Mesendoderm (in vitro differentiated cells): ENCODE data around the gene TVP23A.

Experiments
- DNase-seq: peaks from one replicate; pipeline ENCODE4 v3.0.0; 2013
- H2AK5ac ChIP-seq: 2 replicates; pipeline ENCODE4 v1.6.1; 2013; ENCODE audit warnings: low read length, inconsistent platforms
- H2BK120ac ChIP-seq: 2 replicates; pipeline ENCODE4 v1.6.1; 2013; ENCODE audit warnings: low read depth, mild to moderate bottlenecking, low read length, moderate library complexity, mixed read lengths
- H2BK15ac ChIP-seq: replicated peaks from 2 replicates; pipeline ENCODE4 v1.6.1; 2013; ENCODE audit warnings: low read depth, mild to moderate bottlenecking, moderate library complexity
- H2BK5ac ChIP-seq: 2 replicates; pipeline ENCODE4 v1.6.1; 2013; ENCODE audit warnings: low read length, inconsistent platforms
- H3K18ac ChIP-seq: 2 replicates; pipeline ENCODE4 v1.6.1; 2013; ENCODE audit warnings: mild to moderate bottlenecking, low read length, mixed read lengths
- H3K23ac ChIP-seq: one replicate; pipeline ENCODE4 v1.6.1; 2013; ENCODE audit warnings: low read length
- H3K27ac ChIP-seq: 2 replicates; pipeline ENCODE4 v1.5.1; 2013; ENCODE audit warnings: low read depth, mild to moderate bottlenecking, inconsistent platforms, low read length, moderate library complexity
- H3K27me3 ChIP-seq: 2 replicates; pipeline ENCODE4 v1.6.1; 2013; ENCODE audit warnings: low read length, control low read depth, mild to moderate bottlenecking, inconsistent platforms; ENCODE audit not compliant: insufficient read depth, poor library complexity
- H3K36me3 ChIP-seq: 2 replicates; pipeline ENCODE4 v1.6.1; 2013; ENCODE audit warnings: low read length, inconsistent platforms; ENCODE audit not compliant: control insufficient read depth, insufficient read depth
- H3K4ac ChIP-seq: one replicate; pipeline ENCODE4 v1.6.1; 2013; ENCODE audit warnings: low read depth, mild to moderate bottlenecking, low read length, moderate library complexity
- H3K4me1 ChIP-seq: 2 replicates; pipeline ENCODE4 v1.6.1; 2013; ENCODE audit warnings: low read depth, low read length, inconsistent platforms; ENCODE audit not compliant: control insufficient read depth
- H3K4me2 ChIP-seq: 2 replicates; pipeline ENCODE4 v1.6.1; 2013; ENCODE audit warnings: low read length
- H3K4me3 ChIP-seq: 2 replicates; pipeline ENCODE4 v1.5.1; 2013; ENCODE audit warnings: mild to moderate bottlenecking, low read length
- H3K56ac ChIP-seq: one replicate; pipeline ENCODE4 v1.6.1; 2013; ENCODE audit warnings: low read length
- H3K79me1 ChIP-seq: 2 replicates; pipeline ENCODE4 v1.6.1; 2013; ENCODE audit warnings: low read length, inconsistent platforms
- H3K79me2 ChIP-seq: 2 replicates; pipeline ENCODE4 v1.6.1; 2013; ENCODE audit warnings: mild to moderate bottlenecking, low read length; ENCODE audit not compliant: control insufficient read depth, insufficient read depth
- H3K9ac ChIP-seq: 2 replicates; pipeline ENCODE4 v1.6.1; 2013; ENCODE audit warnings: low read length, inconsistent platforms
- H4K5ac ChIP-seq: one replicate; pipeline ENCODE4 v1.6.1; 2013; ENCODE audit warnings: low read length
- H4K8ac ChIP-seq: one replicate; pipeline ENCODE4 v1.6.1; 2013; ENCODE audit warnings: low read depth, mild to moderate bottlenecking, control low read depth, low read length, moderate library complexity
- WGBS: extraction: QIAGEN DNeasy Blood & Tissue Kit; methylation state at CpG from one replicate; pipeline ENCODE4 v1.1.7; 2013; ENCODE audit warnings: low lambda C conversion rate, missing lambda C conversion rate; ENCODE audit not compliant: insufficient coverage; ENCODE audit errors: extremely low coverage; 5-methylcytosine and 5-hydroxymethylcytosine counted together

The TVP23A gene

DNA sequence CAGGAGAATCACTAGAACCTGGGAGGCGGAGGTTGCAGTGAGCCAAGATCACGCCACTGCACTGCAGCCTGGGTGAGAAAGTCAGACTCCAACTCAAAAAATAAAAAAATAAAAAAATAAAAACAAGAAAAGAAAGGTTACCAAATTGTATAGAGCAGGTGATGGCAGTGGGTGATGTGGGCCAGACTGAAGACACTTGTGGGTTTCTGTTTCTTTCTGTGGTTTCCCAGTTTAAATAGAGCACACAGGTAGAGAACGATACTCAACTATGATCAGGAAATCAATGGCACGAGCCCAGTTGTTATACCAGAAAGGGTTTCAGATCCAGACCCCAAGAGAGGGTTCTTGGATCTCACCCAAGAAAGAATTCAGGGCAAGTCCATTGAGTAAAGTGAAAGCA, 42.3 kb downstream of the TVP23A start:
- H3K36me3 ChIP-seq: no peaks in the 10 kb centered on the region
- no peak overlapping the region for H4K8ac ChIP-seq
- H3K27ac ChIP-seq: no peak overlapping the region
- no peak overlapping the region for H3K4ac ChIP-seq
- no peak overlapping the region for H3K4me3 ChIP-seq
- H3K23ac ChIP-seq: no peak overlapping the region
- H3K4me2 ChIP-seq: no peak overlapping the region
- H2BK5ac ChIP-seq: no peak overlapping the region
- H2AK5ac ChIP-seq: no peak overlapping the region
- H4K5ac ChIP-seq: no peak overlapping the region
- no peak overlapping the region for H3K9ac ChIP-seq
- H2BK120ac ChIP-seq: no peak overlapping the region
- no peak for DNase-seq
- H3K18ac ChIP-seq: no peak overlapping the region
- H2BK15ac ChIP-seq: no peak overlapping the region
- WGBS: no CpG with 5 or more reads among the region's 4 CpGs
- no peaks in the 10 kb centered on the region for H3K27me3 ChIP-seq
- no peaks in the 10 kb centered on the region for H3K4me1 ChIP-seq
- H3K79me1 ChIP-seq: no peaks in the 10 kb centered on the region
- H3K56ac ChIP-seq: no peak overlapping the region
- no peaks in the 10 kb centered on the region for H3K79me2 ChIP-seq

DNA sequence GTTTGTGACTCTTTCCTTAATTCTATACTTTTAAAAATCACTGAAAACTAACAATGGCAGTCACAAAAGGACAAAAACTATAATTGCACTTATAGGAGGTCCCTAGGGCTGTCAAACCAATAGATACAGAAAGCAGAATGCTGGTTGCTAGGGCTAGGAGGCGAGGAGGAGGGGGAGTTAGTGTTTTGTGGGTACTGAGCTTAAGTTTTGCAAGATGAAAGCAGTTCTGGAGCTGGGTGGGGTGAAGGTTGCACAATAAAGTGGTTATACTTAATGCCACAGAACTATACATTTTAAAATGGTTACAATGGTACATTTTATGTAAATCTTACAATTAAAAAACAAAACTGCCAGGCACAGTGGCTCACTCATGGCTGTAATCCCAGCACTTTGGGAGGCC, 47.7 kb downstream of the TVP23A start:
- Histone ChIP-seq H3K4ac (no peak overlapping the region), H2BK15ac (no peak overlapping the region), H2AK5ac (no peak overlapping the region), H3K27ac (no peak overlapping the region), H3K56ac (no peak overlapping the region), H3K23ac (no peak overlapping the region), H3K4me3 (no peak overlapping the region), H3K4me2 (no peak overlapping the region), H4K8ac (no peak overlapping the region), H2BK5ac (no peak overlapping the region), H4K5ac (no peak overlapping the region), H3K18ac (no peak overlapping the region), H3K27me3 (no peaks in the 10 kb centered on the region), H3K36me3 (no peaks in the 10 kb centered on the region), H2BK120ac (no peak overlapping the region), H3K79me2 (no peaks in the 10 kb centered on the region), H3K79me1 (no peaks in the 10 kb centered on the region), H3K4me1 (no peaks in the 10 kb centered on the region), H3K9ac (no peak overlapping the region)
- no peak for DNase-seq
- WGBS: no CpG with 5 or more reads among the region's 1 CpG

DNA sequence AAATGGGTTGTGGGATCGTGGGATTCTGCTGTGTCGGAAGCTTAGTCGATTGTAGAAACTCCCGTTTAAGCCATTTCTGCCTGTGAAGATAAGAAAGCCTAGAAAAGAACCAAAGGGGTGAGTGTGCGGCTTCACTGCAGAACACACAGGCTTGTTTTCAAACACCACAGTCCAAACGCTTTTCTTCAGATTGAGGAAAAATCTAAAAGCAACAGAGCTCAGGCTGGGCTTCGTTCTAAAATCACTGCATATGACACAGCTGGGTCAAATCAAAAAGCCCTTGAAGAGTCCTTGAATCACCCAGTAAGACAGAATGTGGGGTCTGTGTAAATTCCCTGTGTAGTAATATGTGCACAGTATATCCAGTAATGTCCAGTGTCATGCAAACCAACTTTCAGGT, 49.2 kb downstream of the TVP23A start:
- Histone ChIP-seq H3K9ac (no peak overlapping the region), H3K4ac (no peak overlapping the region), H2BK15ac (no peak overlapping the region), H3K4me1 (no peaks in the 10 kb centered on the region), H3K27ac (no peak overlapping the region), H3K23ac (no peak overlapping the region), H3K79me1 (no peaks in the 10 kb centered on the region), H2BK120ac (no peak overlapping the region), H2BK5ac (no peak overlapping the region), H4K5ac (no peak overlapping the region), H3K36me3 (no peaks in the 10 kb centered on the region), H3K4me2 (no peak overlapping the region), H3K56ac (no peak overlapping the region), H4K8ac (no peak overlapping the region), H3K4me3 (no peak overlapping the region), H3K79me2 (no peaks in the 10 kb centered on the region), H2AK5ac (no peak overlapping the region), H3K18ac (no peak overlapping the region), H3K27me3 (no peaks in the 10 kb centered on the region)
- DNase-seq: no peak
- no CpG with 5 or more reads among the region's 7 CpGs for WGBS

DNA sequence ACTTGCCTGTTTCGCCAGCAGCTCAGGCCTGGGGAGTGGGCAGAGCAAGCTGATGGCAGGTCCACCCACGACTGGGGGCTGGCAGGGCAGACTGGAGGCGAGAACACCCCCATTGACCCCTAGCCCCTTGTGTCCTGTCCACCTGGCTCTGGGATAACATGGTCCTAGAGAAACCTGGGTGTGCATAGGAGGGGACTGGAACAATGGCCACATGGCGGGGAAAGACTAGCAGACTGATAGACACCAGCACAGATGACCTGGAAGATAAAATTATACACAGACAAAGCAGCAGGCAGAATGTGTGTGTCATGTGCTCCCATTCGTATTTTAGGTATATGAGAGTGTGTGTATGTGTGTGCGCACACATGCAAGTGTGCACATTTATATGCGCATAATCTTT, 51.5 kb downstream of the TVP23A start:
- H3K4me3 ChIP-seq: no peak overlapping the region
- no peak overlapping the region for H3K4me2 ChIP-seq
- no peak for DNase-seq
- H2AK5ac ChIP-seq: no peak overlapping the region
- H3K27ac ChIP-seq: no peak overlapping the region
- no peak overlapping the region for H2BK15ac ChIP-seq
- no peak overlapping the region for H3K18ac ChIP-seq
- H2BK120ac ChIP-seq: no peak overlapping the region
- no peak overlapping the region for H4K8ac ChIP-seq
- no peak overlapping the region for H3K23ac ChIP-seq
- no peak overlapping the region for H3K56ac ChIP-seq
- no CpG with 5 or more reads among the region's 7 CpGs for WGBS
- peaks cover 2% of the 10 kb centered on the region for H3K36me3 ChIP-seq
- H3K79me2 ChIP-seq: no peaks in the 10 kb centered on the region
- H3K4ac ChIP-seq: no peak overlapping the region
- no peak overlapping the region for H4K5ac ChIP-seq
- no peaks in the 10 kb centered on the region for H3K79me1 ChIP-seq
- H3K27me3 ChIP-seq: no peaks in the 10 kb centered on the region
- H2BK5ac ChIP-seq: no peak overlapping the region
- H3K9ac ChIP-seq: no peak overlapping the region
- no peaks in the 10 kb centered on the region for H3K4me1 ChIP-seq

DNA sequence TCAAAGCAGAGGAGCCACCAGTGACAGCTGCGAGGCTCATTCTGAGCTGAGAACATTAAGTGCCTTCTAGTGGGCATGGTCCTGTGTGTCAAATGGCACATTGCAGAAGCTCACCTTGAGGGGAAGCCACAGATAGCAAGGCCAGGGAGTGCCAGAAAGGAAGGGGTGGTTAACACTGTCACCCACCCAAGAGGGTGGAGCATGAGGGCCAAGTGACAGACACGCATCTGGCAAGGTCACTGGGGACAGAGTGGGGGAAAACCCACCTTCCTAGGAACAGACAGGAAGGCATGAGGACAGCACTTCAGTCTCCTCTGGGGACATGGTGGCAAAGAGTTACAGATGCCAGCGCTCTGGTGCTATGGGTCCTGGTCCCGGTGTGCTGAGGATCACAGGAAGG, 52.8 kb downstream of the TVP23A start:
- WGBS: no CpG with 5 or more reads among the region's 4 CpGs

DNA sequence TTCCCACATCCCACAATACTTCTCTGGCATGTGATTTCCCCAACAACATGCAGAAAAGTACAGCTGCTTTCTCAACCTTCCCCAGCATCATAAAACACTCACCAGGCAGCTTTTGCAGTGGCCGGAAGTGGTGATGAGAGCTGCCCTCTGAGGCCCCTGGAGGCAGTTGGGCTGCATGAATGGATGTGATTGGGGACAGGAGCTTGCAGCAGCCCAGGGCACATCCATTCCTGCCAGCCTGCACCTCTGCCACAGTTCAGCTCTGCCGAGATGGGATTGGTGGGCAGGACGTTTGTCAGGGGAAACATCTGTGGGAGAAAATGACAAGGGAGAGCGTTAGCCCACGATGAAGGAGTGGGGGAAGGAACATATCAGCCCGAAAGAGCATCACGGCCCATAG, 55.1 kb downstream of the TVP23A start:
- H3K79me1 ChIP-seq: no peaks in the 10 kb centered on the region
- peaks cover 3% of the 10 kb centered on the region for H3K36me3 ChIP-seq
- no peak overlapping the region for H3K4me3 ChIP-seq
- H3K27me3 ChIP-seq: no peaks in the 10 kb centered on the region
- no peak overlapping the region for H3K9ac ChIP-seq
- H3K56ac ChIP-seq: no peak overlapping the region
- H3K4ac ChIP-seq: no peak overlapping the region
- no peaks in the 10 kb centered on the region for H3K79me2 ChIP-seq
- H2BK5ac ChIP-seq: no peak overlapping the region
- H4K8ac ChIP-seq: no peak overlapping the region
- no peak overlapping the region for H2BK15ac ChIP-seq
- no peak overlapping the region for H3K4me2 ChIP-seq
- no peaks in the 10 kb centered on the region for H3K4me1 ChIP-seq
- H2BK120ac ChIP-seq: no peak overlapping the region
- DNase-seq: no peak
- WGBS: no CpG with 5 or more reads among the region's 7 CpGs
- no peak overlapping the region for H4K5ac ChIP-seq
- H3K23ac ChIP-seq: no peak overlapping the region
- no peak overlapping the region for H2AK5ac ChIP-seq
- no peak overlapping the region for H3K27ac ChIP-seq
- H3K18ac ChIP-seq: no peak overlapping the region

More for the DNA sequence above, 52.8 kb downstream of the TVP23A start:
- Histone ChIP-seq H2BK5ac (no peak overlapping the region), H3K27me3 (no peaks in the 10 kb centered on the region), H3K18ac (no peak overlapping the region), H4K8ac (no peak overlapping the region), H3K56ac (no peak overlapping the region), H3K9ac (no peak overlapping the region), H3K4me1 (no peaks in the 10 kb centered on the region), H3K4me2 (no peak overlapping the region), H2AK5ac (no peak overlapping the region), H3K4ac (no peak overlapping the region), H3K23ac (no peak overlapping the region), H3K4me3 (no peak overlapping the region), H3K27ac (no peak overlapping the region), H3K79me1 (no peaks in the 10 kb centered on the region), H2BK120ac (no peak overlapping the region), H3K36me3 (peaks cover 2% of the 10 kb centered on the region), H2BK15ac (no peak overlapping the region), H3K79me2 (no peaks in the 10 kb centered on the region), H4K5ac (no peak overlapping the region)
- no peak for DNase-seq
